Endothelial cell (in vitro differentiated cells): ENCODE data around the gene CCNA1. TPM values are rescaled to one million over a fixed set of nuclear protein-coding genes. Genes with fewer than 3 reads are reported as not detected.

ENCODE experiments used
- DNase-seq: peaks from one replicate; pipeline ENCODE4 v3.0.0; 2021; ENCODE audit warnings: low spot score
- H3K27ac Mint-ChIP-seq: one replicate; pipeline ENCODE4 v1.8.0; 2021; ENCODE audit warnings: mixed read lengths, inconsistent platforms; ENCODE audit not compliant: unreplicated experiment
- H3K27me3 Mint-ChIP-seq: one replicate; pipeline ENCODE4 v1.8.0; 2021; ENCODE audit warnings: mild to moderate bottlenecking, moderate library complexity, mixed read lengths, inconsistent platforms; ENCODE audit not compliant: unreplicated experiment
- H3K36me3 Mint-ChIP-seq: one replicate; pipeline ENCODE4 v1.8.0; 2021; ENCODE audit warnings: mild to moderate bottlenecking, low read depth, mixed read lengths, inconsistent platforms; ENCODE audit not compliant: unreplicated experiment
- H3K4me1 Mint-ChIP-seq: one replicate; pipeline ENCODE4 v1.8.0; 2021; ENCODE audit warnings: mild to moderate bottlenecking, mixed read lengths, inconsistent platforms; ENCODE audit not compliant: unreplicated experiment
- H3K4me3 Mint-ChIP-seq: one replicate; pipeline ENCODE4 v1.8.0; 2021; ENCODE audit warnings: mild to moderate bottlenecking, mixed read lengths, inconsistent platforms; ENCODE audit not compliant: unreplicated experiment
- H3K9me3 Mint-ChIP-seq: one replicate; pipeline ENCODE4 v1.8.0; 2021; ENCODE audit warnings: mixed read lengths, inconsistent platforms; ENCODE audit not compliant: unreplicated experiment
- total RNA-seq: library from RNA; stranded (reverse); fragmentation: NEBNext Ultra II Directional; extraction: Animal tissue kit (Norgen Biotek cat#: 25700); gene quantifications from one replicate; pipeline ENCODE4 v1.2.1, GENCODE V29; 2021; ENCODE audit not compliant: unreplicated experiment
- TF ChIP-seq, protein P1 (sequence below): fragments of 200-600 bp; sonication (generic); IDR thresholded peaks from one replicate; pipeline ENCODE4 v1.5.0; 2021; ENCODE audit warnings: antibody characterized with exemption; ENCODE audit not compliant: unreplicated experiment

Gene CCNA1
- total RNA-seq, 1 donor from 2014 or later, result not detected

DNA sequence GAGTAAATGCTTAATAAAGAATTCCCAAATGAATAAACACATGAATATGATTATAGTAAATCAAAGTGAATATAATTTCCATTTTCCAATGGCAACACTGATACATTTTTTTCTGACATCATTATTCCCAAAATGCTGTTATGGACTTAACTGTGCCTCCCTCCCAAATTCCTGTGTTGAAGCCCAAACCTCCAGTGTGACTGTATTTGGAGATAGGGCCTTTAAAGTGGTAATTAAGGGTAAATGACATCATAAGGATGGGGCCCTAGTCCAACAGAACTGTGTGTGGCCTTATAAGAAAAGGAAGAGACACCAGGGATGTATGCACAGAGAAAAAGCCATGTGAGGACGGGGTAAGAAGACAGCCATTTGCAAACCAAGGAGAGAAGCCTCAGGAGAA, 19.1 kb upstream of the CCNA1 start:
- no peak for DNase-seq
- TF ChIP-seq, protein P1, sequence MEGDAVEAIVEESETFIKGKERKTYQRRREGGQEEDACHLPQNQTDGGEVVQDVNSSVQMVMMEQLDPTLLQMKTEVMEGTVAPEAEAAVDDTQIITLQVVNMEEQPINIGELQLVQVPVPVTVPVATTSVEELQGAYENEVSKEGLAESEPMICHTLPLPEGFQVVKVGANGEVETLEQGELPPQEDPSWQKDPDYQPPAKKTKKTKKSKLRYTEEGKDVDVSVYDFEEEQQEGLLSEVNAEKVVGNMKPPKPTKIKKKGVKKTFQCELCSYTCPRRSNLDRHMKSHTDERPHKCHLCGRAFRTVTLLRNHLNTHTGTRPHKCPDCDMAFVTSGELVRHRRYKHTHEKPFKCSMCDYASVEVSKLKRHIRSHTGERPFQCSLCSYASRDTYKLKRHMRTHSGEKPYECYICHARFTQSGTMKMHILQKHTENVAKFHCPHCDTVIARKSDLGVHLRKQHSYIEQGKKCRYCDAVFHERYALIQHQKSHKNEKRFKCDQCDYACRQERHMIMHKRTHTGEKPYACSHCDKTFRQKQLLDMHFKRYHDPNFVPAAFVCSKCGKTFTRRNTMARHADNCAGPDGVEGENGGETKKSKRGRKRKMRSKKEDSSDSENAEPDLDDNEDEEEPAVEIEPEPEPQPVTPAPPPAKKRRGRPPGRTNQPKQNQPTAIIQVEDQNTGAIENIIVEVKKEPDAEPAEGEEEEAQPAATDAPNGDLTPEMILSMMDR, result no peak
- H3K36me3 Mint-ChIP-seq, result no peaks in the 10 kb centered on the region
- H3K27me3 Mint-ChIP-seq, result no peaks in the 10 kb centered on the region
- H3K9me3 Mint-ChIP-seq, result no peaks in the 10 kb centered on the region
- H3K4me3 Mint-ChIP-seq, result no peak overlapping the region
- H3K4me1 Mint-ChIP-seq, result peaks cover 9% of the 10 kb centered on the region
- no peak overlapping the region for H3K27ac Mint-ChIP-seq

DNA sequence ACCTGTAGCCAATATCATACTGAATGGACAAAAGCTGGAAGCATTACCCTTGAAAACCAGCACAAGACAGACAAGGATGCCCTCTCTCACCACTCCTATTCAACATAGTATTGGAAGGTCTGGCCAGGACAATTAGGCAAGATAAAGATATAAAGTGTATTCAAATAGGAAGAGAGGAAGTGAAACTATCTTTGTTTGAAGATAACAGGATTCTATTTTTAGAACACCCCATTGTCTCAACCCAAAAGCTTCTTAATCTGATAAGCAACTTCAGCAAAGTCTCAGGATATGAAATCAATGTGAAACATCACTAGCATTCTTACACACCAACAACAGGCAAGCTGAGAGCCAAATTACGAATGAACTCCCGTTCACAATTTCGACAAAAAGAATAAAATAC, 17.8 kb upstream of the CCNA1 start:
- Mint-ChIP-seq H3K27ac (no peak overlapping the region), H3K4me3 (no peak overlapping the region), H3K36me3 (no peaks in the 10 kb centered on the region), H3K27me3 (no peaks in the 10 kb centered on the region), H3K9me3 (no peaks in the 10 kb centered on the region), H3K4me1 (peaks cover 9% of the 10 kb centered on the region)
- no peak for DNase-seq
- TF ChIP-seq, protein P1, result no peak

DNA sequence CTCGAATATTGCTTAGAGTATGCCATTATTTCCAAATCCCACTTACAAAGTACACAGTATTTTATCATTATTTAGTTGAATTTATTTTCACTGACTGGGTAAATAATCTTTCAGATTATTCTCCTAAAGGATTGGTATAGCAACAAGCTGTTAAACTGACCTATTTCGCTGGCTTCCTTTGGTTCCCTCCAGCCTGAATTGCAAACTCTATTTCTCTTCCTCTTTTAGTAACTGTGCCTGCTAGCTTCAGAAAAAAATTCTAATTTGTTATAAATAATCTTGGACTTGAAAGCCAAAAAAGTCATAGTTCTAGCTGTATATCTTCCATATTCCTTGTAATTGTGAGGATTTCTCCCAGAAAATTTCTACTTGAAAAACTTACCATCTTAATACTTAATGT, 15.0 kb upstream of the CCNA1 start:
- Mint-ChIP-seq H3K9me3 (no peaks in the 10 kb centered on the region), H3K27me3 (no peaks in the 10 kb centered on the region), H3K27ac (no peak overlapping the region), H3K4me1 (peaks cover 9% of the 10 kb centered on the region), H3K4me3 (no peak overlapping the region), H3K36me3 (no peaks in the 10 kb centered on the region)
- DNase-seq, result no peak
- TF ChIP-seq, protein P1, result no peak

GRCh38 chr13:36418022-36418805, 14.1 kb upstream of the CCNA1 start:
- Mint-ChIP-seq H3K27me3 (no peaks in the 10 kb centered on the region), H3K9me3 (no peaks in the 10 kb centered on the region), H3K36me3 (no peaks in the 10 kb centered on the region), H3K4me1 (peaks cover 9% of the 10 kb centered on the region), H3K4me3 (no peak overlapping the region), H3K27ac (peak overlapping the region; percentile 37)
- DNase-seq, result no peak
- TF ChIP-seq, protein P1, result no peak

- H3K4me1 Mint-ChIP-seq, result no peaks in the 10 kb centered on the region
- H3K27me3 Mint-ChIP-seq, result no peaks in the 10 kb centered on the region
- TF ChIP-seq, protein P1, result peak; percentile 78
- no peak overlapping the region for H3K4me3 Mint-ChIP-seq
- no peak overlapping the region for H3K27ac Mint-ChIP-seq
- no peaks in the 10 kb centered on the region for H3K36me3 Mint-ChIP-seq
- H3K9me3 Mint-ChIP-seq, result no peaks in the 10 kb centered on the region
- DNase-seq, result peak; percentile 79
Measured at GRCh38 chr13:36420437-36420891, 11.8 kb upstream of the CCNA1 start.
